ENCODE data around the gene NIPSNAP3A. TPM values are rescaled to one million over a fixed set of nuclear protein-coding genes. Genes with fewer than 3 reads are reported as not detected.
A peak's percentile ranks its signal among the peaks of the same experiment; 100 is the strongest.

The NIPSNAP3A gene
- total and polyA plus RNA-seq, 2 donors (not counting 1 experiment from before 2014, with no cell fraction given) = 32.5 to 67.8 TPM

DNA sequence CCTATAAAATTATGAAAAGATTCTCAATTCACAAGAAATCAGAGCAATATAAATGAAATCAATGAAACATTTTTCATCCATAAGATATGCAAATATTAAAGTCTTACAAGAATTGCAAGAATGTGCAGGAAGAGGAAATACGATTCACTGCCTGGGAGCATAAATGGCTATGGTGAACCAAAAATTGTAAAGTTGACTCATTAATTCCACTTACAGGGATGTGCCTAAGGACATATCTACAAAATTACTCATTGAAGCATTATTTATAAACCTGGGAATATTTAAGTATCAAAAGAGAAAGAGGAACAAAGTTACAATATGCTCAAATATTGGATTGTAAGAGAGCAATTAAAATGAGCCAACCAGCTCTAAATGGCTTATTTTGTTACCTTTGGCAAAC is 6.9 kb upstream of the NIPSNAP3A start:
- no peak for TF ChIP-seq EZH2 (IDR thresholded peaks at IDR 0.05; ENCODE audit: low read length, missing control alignments)
- TF ChIP-seq, protein P1, sequence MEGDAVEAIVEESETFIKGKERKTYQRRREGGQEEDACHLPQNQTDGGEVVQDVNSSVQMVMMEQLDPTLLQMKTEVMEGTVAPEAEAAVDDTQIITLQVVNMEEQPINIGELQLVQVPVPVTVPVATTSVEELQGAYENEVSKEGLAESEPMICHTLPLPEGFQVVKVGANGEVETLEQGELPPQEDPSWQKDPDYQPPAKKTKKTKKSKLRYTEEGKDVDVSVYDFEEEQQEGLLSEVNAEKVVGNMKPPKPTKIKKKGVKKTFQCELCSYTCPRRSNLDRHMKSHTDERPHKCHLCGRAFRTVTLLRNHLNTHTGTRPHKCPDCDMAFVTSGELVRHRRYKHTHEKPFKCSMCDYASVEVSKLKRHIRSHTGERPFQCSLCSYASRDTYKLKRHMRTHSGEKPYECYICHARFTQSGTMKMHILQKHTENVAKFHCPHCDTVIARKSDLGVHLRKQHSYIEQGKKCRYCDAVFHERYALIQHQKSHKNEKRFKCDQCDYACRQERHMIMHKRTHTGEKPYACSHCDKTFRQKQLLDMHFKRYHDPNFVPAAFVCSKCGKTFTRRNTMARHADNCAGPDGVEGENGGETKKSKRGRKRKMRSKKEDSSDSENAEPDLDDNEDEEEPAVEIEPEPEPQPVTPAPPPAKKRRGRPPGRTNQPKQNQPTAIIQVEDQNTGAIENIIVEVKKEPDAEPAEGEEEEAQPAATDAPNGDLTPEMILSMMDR (conservative IDR thresholded peaks at IDR 0.05 in 1 of 2, IDR thresholded peaks at IDR 0.05 in 1 of 2; ENCODE audit: low read depth in 1 of 2, low read length in 2 of 2) = no peak

GRCh38 chr9:104743376-104743985 is 4.0 kb upstream of the NIPSNAP3A start:
- Histone ChIP-seq H3K4me2 (ENCODE audit: extremely low read depth, insufficient read depth, low read length) (no peak overlapping the region), H3K36me3 (ENCODE audit: control insufficient read depth, insufficient read depth, low read length) (no peaks in the 10 kb centered on the region), H3K4me1 (ENCODE audit: control insufficient read depth, extremely low read depth, insufficient read depth, low read length) (no peaks in the 10 kb centered on the region), H3K27me3 (ENCODE audit: control insufficient read depth, insufficient read depth, low read length) (no peaks in the 10 kb centered on the region), H4K20me1 (ENCODE audit: control insufficient read depth, extremely low read depth, insufficient read depth, low read length) (no peaks in the 10 kb centered on the region), H3K4me3 (replicated peaks in 1 of 4; ENCODE audit: control extremely low read depth in 1 of 4, insufficient read depth in 1 of 4, low read depth in 3 of 4, low read length in 4 of 4) (no peak overlapping the region), H2AFZ (ENCODE audit: low read length) (no peak overlapping the region), H3K79me2 (ENCODE audit: control insufficient read depth, insufficient read depth, low read length) (no peaks in the 10 kb centered on the region), H3K27ac (ENCODE audit: insufficient read depth, low read length) (no peak overlapping the region), H3K9me3 (ENCODE audit: control insufficient read depth, insufficient read depth, low read depth, low read length) (no peaks in the 10 kb centered on the region), H3K9ac (ENCODE audit: insufficient read depth, low read length) (no peak overlapping the region)
- peak; percentile 50 to 78 for DNase-seq (ENCODE audit: low read depth in 2 of 2)
- TF ChIP-seq, protein P1 (conservative IDR thresholded peaks at IDR 0.05 in 1 of 2, IDR thresholded peaks at IDR 0.05 in 1 of 2; ENCODE audit: low read depth in 1 of 2, low read length in 2 of 2) = peak; percentile 68 to 73
- no peak for TF ChIP-seq EZH2 (IDR thresholded peaks at IDR 0.05; ENCODE audit: low read length, missing control alignments)

More for the DNA sequence above, 6.9 kb upstream of the NIPSNAP3A start:
- peak overlapping the region; percentile 20 for H3K4me2 ChIP-seq (ENCODE audit: extremely low read depth, insufficient read depth, low read length)
- H3K9me3 ChIP-seq (ENCODE audit: control insufficient read depth, insufficient read depth, low read depth, low read length) = no peaks in the 10 kb centered on the region
- H3K4me1 ChIP-seq (ENCODE audit: control insufficient read depth, extremely low read depth, insufficient read depth, low read length) = no peaks in the 10 kb centered on the region
- H3K27me3 ChIP-seq (ENCODE audit: control insufficient read depth, insufficient read depth, low read length) = no peaks in the 10 kb centered on the region
- no peaks in the 10 kb centered on the region for H3K79me2 ChIP-seq (ENCODE audit: control insufficient read depth, insufficient read depth, low read length)
- no peak overlapping the region for H3K4me3 ChIP-seq (replicated peaks in 1 of 4; ENCODE audit: control extremely low read depth in 1 of 4, insufficient read depth in 1 of 4, low read depth in 3 of 4, low read length in 4 of 4)
- H3K27ac ChIP-seq (ENCODE audit: insufficient read depth, low read length) = no peak overlapping the region
- H4K20me1 ChIP-seq (ENCODE audit: control insufficient read depth, extremely low read depth, insufficient read depth, low read length) = no peaks in the 10 kb centered on the region
- no peaks in the 10 kb centered on the region for H3K36me3 ChIP-seq (ENCODE audit: control insufficient read depth, insufficient read depth, low read length)
- H2AFZ ChIP-seq (ENCODE audit: low read length) = peak overlapping the region; percentile 1
- DNase-seq (ENCODE audit: low read depth in 2 of 2) = peak in 1 of 2 donors; percentile 69
- no peak overlapping the region for H3K9ac ChIP-seq (ENCODE audit: insufficient read depth, low read length)

DNA sequence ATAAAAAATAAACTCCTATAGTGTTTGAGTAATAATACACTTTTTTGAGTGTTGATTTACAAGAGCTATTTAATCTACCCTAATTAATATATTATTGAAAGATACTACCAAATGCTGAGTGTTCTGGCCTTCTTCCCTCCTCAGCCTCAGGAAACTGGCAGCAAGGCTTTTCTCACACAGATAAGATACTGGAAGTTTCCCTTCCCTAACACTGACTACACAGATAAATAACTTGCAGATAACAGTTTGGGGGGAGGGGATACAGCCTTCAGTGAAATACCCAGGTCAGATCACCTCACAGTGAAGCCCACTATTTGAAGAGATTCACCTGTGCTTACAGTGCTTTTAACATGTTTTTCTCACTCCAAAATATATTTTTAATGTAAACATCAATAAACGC is 1.6 kb upstream of the NIPSNAP3A start:
- Histone ChIP-seq H3K9ac (ENCODE audit: insufficient read depth, low read length) (no peak overlapping the region), H3K36me3 (ENCODE audit: control insufficient read depth, insufficient read depth, low read length) (no peaks in the 10 kb centered on the region), H3K4me2 (ENCODE audit: extremely low read depth, insufficient read depth, low read length) (no peak overlapping the region), H3K9me3 (ENCODE audit: control insufficient read depth, insufficient read depth, low read depth, low read length) (no peaks in the 10 kb centered on the region), H3K79me2 (ENCODE audit: control insufficient read depth, insufficient read depth, low read length) (peaks cover 6% of the 10 kb centered on the region), H3K27ac (ENCODE audit: insufficient read depth, low read length) (no peak overlapping the region), H3K27me3 (ENCODE audit: control insufficient read depth, insufficient read depth, low read length) (no peaks in the 10 kb centered on the region), H4K20me1 (ENCODE audit: control insufficient read depth, extremely low read depth, insufficient read depth, low read length) (no peaks in the 10 kb centered on the region), H3K4me1 (ENCODE audit: control insufficient read depth, extremely low read depth, insufficient read depth, low read length) (peaks cover 3% of the 10 kb centered on the region), H2AFZ (ENCODE audit: low read length) (no peak overlapping the region), H3K4me3 (replicated peaks in 1 of 4; ENCODE audit: control extremely low read depth in 1 of 4, insufficient read depth in 1 of 4, low read depth in 3 of 4, low read length in 4 of 4) (no peak overlapping the region)
- DNase-seq (ENCODE audit: low read depth in 2 of 2) = no peak
- TF ChIP-seq, protein P1 (conservative IDR thresholded peaks at IDR 0.05 in 1 of 2, IDR thresholded peaks at IDR 0.05 in 1 of 2; ENCODE audit: low read depth in 1 of 2, low read length in 2 of 2) = no peak
- no peak for TF ChIP-seq EZH2 (IDR thresholded peaks at IDR 0.05; ENCODE audit: low read length, missing control alignments)
